GM12878 (cell line): ENCODE data around the gene ELP4. TPM values are rescaled to one million over a fixed set of nuclear protein-coding genes. Genes with fewer than 3 reads are reported as not detected.

ENCODE experiments used
- ATAC-seq: fragments of 200-7000 bp; cut with Tn5 transposase; 3 replicates; pipeline ENCODE4 v1.9.1; 2020; ENCODE audit warnings: mild to moderate bottlenecking, moderate library complexity
- BruUV-seq: library from RNA; stranded (reverse); fragments of 400-500 nt; replicated peaks from 2 replicates; lab custom pipeline; 2021; lab: Mats Ljungman, UMichigan
- CTCF ChIA-PET: fragments of 300-600 bp; sonication (Branson Sonifier 250); formaldehyde crosslinking; extraction: SDS; loops from one replicate; lab custom pipeline; 2021; ENCODE audit warnings: inconsistent platforms; lab: Yijun Ruan, JAX
- POLR2A ChIA-PET: fragments of 350-600 bp; formaldehyde crosslinking; extraction: SDS; loops from one replicate; lab custom pipeline; 2021; ENCODE audit warnings: inconsistent platforms; lab: Charles Lee
- RAD21 ChIA-PET: fragments of 300-600 bp; sonication (Branson Sonifier 250); formaldehyde crosslinking; loops from one replicate; lab custom pipeline; 2023; ENCODE audit warnings: antibody characterized with exemption; ENCODE audit not compliant: unreplicated experiment; lab: Charles Lee
- SMC1A ChIA-PET: fragments of 300-600 bp; sonication (Branson Sonifier 250); formaldehyde crosslinking; loops from one replicate; lab custom pipeline; 2023; ENCODE audit not compliant: unreplicated experiment, uncharacterized antibody; lab: Charles Lee
- DNase-seq: peaks from one replicate; pipeline ENCODE4 v3.0.0-alpha.2; 2011; ENCODE audit warnings: low read depth, low spot score
- FAIRE-seq: peaks from 3 replicates; lab custom pipeline; 2011; peaks lifted over from hg19 to GRCh38; lab: Jason Lieb, UNC
- H2AFZ ChIP-seq: 2 replicates; pipeline ENCODE4 v1.6.0; 2011; ENCODE audit warnings: low read depth, low read length, control low read depth; ENCODE audit not compliant: control insufficient read depth
- H3K27ac ChIP-seq: 2 replicates; pipeline ENCODE4 v1.5.1; 2011; ENCODE audit warnings: control low read depth; ENCODE audit not compliant: control insufficient read depth, insufficient read depth
- H3K27me3 ChIP-seq, 2 experiments: replicated peaks in 1 of 2; 2 replicates each; pipeline versions ENCODE4 v1.6.0 to v1.6.1; 2011; ENCODE audit warnings: low read length in 1 of 2; ENCODE audit not compliant: control insufficient read depth in 2 of 2, insufficient read depth in 2 of 2
- H3K36me3 ChIP-seq, 2 experiments: 2 replicates each; pipeline ENCODE4 v1.5.1; 2011; ENCODE audit warnings: low read length in 1 of 2; ENCODE audit not compliant: control insufficient read depth in 2 of 2, insufficient read depth in 2 of 2
- H3K4me1 ChIP-seq: 2 replicates; pipeline ENCODE4 v1.6.1; 2011; ENCODE audit warnings: mild to moderate bottlenecking, low read length, moderate library complexity, mixed read lengths; ENCODE audit not compliant: control insufficient read depth, insufficient read depth
- H3K4me2 ChIP-seq: 2 replicates; pipeline ENCODE4 v1.6.0; 2011; ENCODE audit warnings: control low read depth; ENCODE audit not compliant: control insufficient read depth, insufficient read depth
- H3K4me3 ChIP-seq: fragments of 200-600 bp; sonication (generic); 2 replicates; pipeline ENCODE4 v1.5.1; 2016
- H3K79me2 ChIP-seq: 2 replicates; pipeline ENCODE4 v1.6.0; 2011; ENCODE audit warnings: low read length; ENCODE audit not compliant: control insufficient read depth, insufficient read depth
- H3K9ac ChIP-seq: 2 replicates; pipeline ENCODE4 v1.8.0; 2011; ENCODE audit warnings: low read length, control low read depth, mixed read lengths; ENCODE audit not compliant: control insufficient read depth, insufficient read depth
- H3K9me3 ChIP-seq: replicated peaks from 3 replicates; pipeline ENCODE4 v1.5.1; 2011; ENCODE audit warnings: mild to moderate bottlenecking, low read length; ENCODE audit not compliant: control insufficient read depth, insufficient read depth
- H4K20me1 ChIP-seq: 2 replicates; pipeline ENCODE4 v1.6.0; 2011; ENCODE audit not compliant: control insufficient read depth, insufficient read depth
- CBFB ChIP-seq: IDR thresholded peaks from 2 replicates; pipeline ENCODE4 v1.6.1; 2016; ENCODE audit warnings: antibody characterized with exemption, low read depth
- EZH2 ChIP-seq: IDR thresholded peaks from 2 replicates; pipeline ENCODE4 v1.6.1; 2012; ENCODE audit warnings: low read depth, mild to moderate bottlenecking, control low read depth, inconsistent platforms, low read length, borderline replicate concordance; ENCODE audit not compliant: control insufficient read depth
- GABPA ChIP-seq: IDR thresholded peaks from 2 replicates; pipeline ENCODE4 v1.6.1; 2014; ENCODE audit warnings: antibody characterized with exemption, low read depth, mild to moderate bottlenecking, inconsistent platforms
- GATAD2B ChIP-seq: fragments of 450-650 bp; conservative IDR thresholded peaks from 2 replicates; pipeline ENCODE4 v1.6.1; 2017; ENCODE audit warnings: low read depth, mild to moderate bottlenecking, moderate library complexity
- HDAC2 ChIP-seq: fragments of 200-600 bp; sonication (generic); IDR thresholded peaks from 2 replicates; pipeline ENCODE4 v1.6.1; 2017
- HDGF ChIP-seq: fragments of 450-650 bp; IDR thresholded peaks from 2 replicates; pipeline ENCODE4 v1.6.1; 2016; ENCODE audit warnings: antibody characterized with exemption
- MTA3 ChIP-seq: IDR thresholded peaks from 2 replicates; pipeline ENCODE4 v1.6.1; 2012; ENCODE audit warnings: low read length, inconsistent platforms, borderline replicate concordance
- SMAD5 ChIP-seq: IDR thresholded peaks from 2 replicates; pipeline ENCODE4 v1.6.1; 2016; ENCODE audit warnings: antibody characterized with exemption, low read depth
- SMC3 ChIP-seq: IDR thresholded peaks from 2 replicates; pipeline ENCODE4 v1.6.1; 2011; ENCODE audit warnings: low read length, improper control_type of control experiment, borderline replicate concordance
- SPI1 ChIP-seq: IDR thresholded peaks from 2 replicates; pipeline ENCODE4 v1.6.1; 2011; ENCODE audit warnings: low read depth, mild to moderate bottlenecking, low read length, moderate library complexity, borderline replicate concordance; ENCODE audit not compliant: insufficient read depth
- STAT3 ChIP-seq: IDR thresholded peaks from 2 replicates; pipeline ENCODE4 v1.6.1; 2011; ENCODE audit warnings: low read depth, low read length, improper control_type of control experiment
- SUZ12 ChIP-seq: fragments of 200-600 bp; sonication (generic); IDR thresholded peaks from one replicate; pipeline ENCODE4 v1.6.1; 2018; ENCODE audit warnings: antibody characterized with exemption, mild to moderate bottlenecking; ENCODE audit not compliant: unreplicated experiment
- YBX1 ChIP-seq: fragments of 450-650 bp; IDR thresholded peaks from 2 replicates; pipeline ENCODE4 v1.6.1; 2016; ENCODE audit warnings: antibody characterized with exemption
- ZNF274 ChIP-seq: IDR thresholded peaks from one replicate; pipeline ENCODE4 v1.8.0; 2011; ENCODE audit not compliant: insufficient read length, insufficient read depth
- WGBS: methylation state at CpG from one replicate; pipeline ENCODE4 v1.1.6; 2016; ENCODE audit warnings: low lambda C conversion rate; ENCODE audit not compliant: insufficient replicate concordance, insufficient coverage; ENCODE audit errors: missing lambda C conversion rate; 5-methylcytosine and 5-hydroxymethylcytosine counted together
- in situ Hi-C: fragments of 300-500 bp; cut with MboI; formaldehyde crosslinking; loops from 9 replicates; pipeline ENCODE4 v1.14.3; 2018; ENCODE audit warnings: mixed read lengths
- intact Hi-C: fragments of 100-400 bp; cut with micrococcal nuclease; formaldehyde crosslinking; loops from one replicate; pipeline ENCODE4 v1.14.2; 2022; ENCODE audit not compliant: unreplicated experiment
- polyA plus RNA-seq, 11 experiments: library from polyadenylated mRNA; depleted of rRNA in 4 of 11; unstranded in 6 of 11; stranded (reverse) in 5 of 11; fragments of >200 nt; fragmentation: Nextera tagmentation in 4 of 11; fragmentation: Illumina TruSeq in 1 of 11; extraction: Ambion mirVana in 4 of 11; extraction: Trizol in 1 of 11; gene quantifications; 1 replicate in 1 of 11; 2 replicates in 10 of 11; pipeline versions ENCODE4 v1.2.1 to v1.2.3, GENCODE V29; 2011 to 2016; ENCODE audit warnings: inconsistent platforms in 2 of 11, missing spikeins in 2 of 11, low read depth in 1 of 11
- total RNA-seq, 4 experiments: library from RNA; depleted of rRNA in 3 of 4; stranded (reverse); fragments of >200 nt in 3 of 4; fragmentation: Illumina TruSeq in 1 of 4; extraction: Trizol in 1 of 4; gene quantifications; 2 replicates each; pipeline versions ENCODE4 v1.2.1 to v1.2.3, GENCODE V29; 2013 to 2021

ELP4 gene
- total and polyA plus RNA-seq, 10 of the 15 experiments (the other 5 are each of a cell fraction or from before 2014, with no cell fraction given) = 17.7 to 36.1 (median 27.0) TPM

GRCh38 chr11:31826536-31827438 lies 317.2 kb downstream of the ELP4 start:
- no TSS peak for BruUV-seq
- SMC1A ChIA-PET = no interaction called here

GRCh38 chr11:31827455-31828206 lies 318.1 kb downstream of the ELP4 start:
- ChIA-PET CTCF (no interaction called here), POLR2A (no interaction called here), SMC1A (no interaction called here), RAD21 (no interaction called here)
- H3K9ac ChIP-seq = no peak overlapping the region
- no peak overlapping the region for H3K27ac ChIP-seq
- H3K4me2 ChIP-seq = no peak overlapping the region
- no TSS peak for BruUV-seq
- intact Hi-C loops (no loop called here), in situ Hi-C loops (no loop called here)
- no peak for DNase-seq
- H4K20me1 ChIP-seq = no peaks in the 10 kb centered on the region
- 21% methylated on average over 18 of the region's 18 CpGs for WGBS
- ATAC-seq = no peak; the same call in 2 of the 3 replicates
- no peak for FAIRE-seq
- no peak overlapping the region for H3K4me3 ChIP-seq
- H3K9me3 ChIP-seq = no peaks in the 10 kb centered on the region
- TF ChIP-seq SPI1 (no peak), ZNF274 (no peak), HDAC2 (no peak), SMC3 (no peak), YBX1 (no peak), GATAD2B (no peak), HDGF (no peak), STAT3 (no peak), MTA3 (no peak), SMAD5 (no peak), CBFB (no peak)
- H3K4me1 ChIP-seq = no peaks in the 10 kb centered on the region
- H3K79me2 ChIP-seq = no peaks in the 10 kb centered on the region
- no peaks in the 10 kb centered on the region for H3K36me3 ChIP-seq
- H3K27me3 ChIP-seq = peaks cover 14 to 16% of the 10 kb centered on the region in 2 experiments
- no peak overlapping the region for H2AFZ ChIP-seq

More at GRCh38 chr11:31826536-31827438, 317.2 kb downstream of the ELP4 start:
- intact Hi-C loops = no loop called here
- 0 out of 2 replicates have a peak, but pooled peaks have one; percentile 28 for TF ChIP-seq EZH2
- peak; percentile 58 for TF ChIP-seq SUZ12
- no peak for TF ChIP-seq GABPA
- WGBS = 54% methylated on average over 31 of the region's 55 CpGs
- Histone ChIP-seq H3K4me3 (no peak overlapping the region), H3K79me2 (no peaks in the 10 kb centered on the region), H3K27me3 (peaks cover 14 to 16% of the 10 kb centered on the region in 2 experiments), H3K36me3 (no peaks in the 10 kb centered on the region), H3K4me2 (no peak overlapping the region), H3K27ac (no peak overlapping the region), H3K9me3 (no peaks in the 10 kb centered on the region), H3K9ac (no peak overlapping the region), H3K4me1 (no peaks in the 10 kb centered on the region), H2AFZ (no peak overlapping the region), H4K20me1 (no peaks in the 10 kb centered on the region)
- RAD21 ChIA-PET = no interaction called here
- CTCF ChIA-PET = no interaction called here
- no peak for FAIRE-seq
- DNase-seq = no peak
- POLR2A ChIA-PET = no interaction called here
- in situ Hi-C loops = no loop called here
- peak; percentile 32 for ATAC-seq
